ENCODE results near the gene GDF7.
"Not testable (repeated sequence)": the region's sequence is repeated elsewhere in the genome, so short reads cannot be mapped to it uniquely, and the experiment has no call there.

Gene GDF7

DNA sequence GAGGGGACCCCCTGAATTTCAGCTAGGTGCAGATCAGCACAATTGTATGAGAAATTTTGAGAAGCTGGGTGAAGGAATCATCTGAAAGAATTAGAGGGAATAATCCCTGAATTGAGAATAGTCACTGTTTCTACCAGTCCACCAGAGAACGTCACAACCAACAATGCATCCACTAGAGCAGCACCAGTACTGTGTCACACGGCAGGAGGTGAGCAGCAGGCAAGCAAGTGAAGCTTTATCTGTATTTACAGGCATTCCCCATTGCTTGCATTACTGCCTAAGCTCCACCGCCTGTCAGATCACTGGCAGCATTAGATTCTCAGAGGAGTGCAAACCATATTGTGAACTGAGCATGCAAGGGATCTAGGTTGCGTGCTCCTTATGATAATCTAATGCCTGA lies 40.7 kb downstream of the GDF7 start:
- no peak for DNase-seq

DNA sequence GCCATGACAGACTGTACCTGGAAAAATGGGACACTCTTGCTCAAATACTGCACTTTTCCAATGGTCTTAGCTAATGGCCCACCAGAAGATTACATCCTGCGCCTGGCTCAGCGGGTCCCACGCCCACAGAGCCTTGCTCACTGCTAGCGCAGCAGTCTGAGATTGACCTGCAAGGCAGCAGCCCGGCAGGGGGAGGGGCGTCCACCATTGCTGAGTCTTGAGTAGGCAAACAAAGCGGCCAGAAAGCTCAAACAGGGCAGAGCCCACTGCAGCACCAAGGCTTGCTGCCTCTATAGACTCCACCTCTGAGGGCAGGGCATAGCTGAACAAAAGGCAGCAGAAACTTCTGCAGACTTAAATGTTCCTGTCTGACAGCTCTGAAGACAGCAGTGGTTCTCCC lies 44.7 kb downstream of the GDF7 start:
- DNase-seq: not testable (repeated sequence)

DNA sequence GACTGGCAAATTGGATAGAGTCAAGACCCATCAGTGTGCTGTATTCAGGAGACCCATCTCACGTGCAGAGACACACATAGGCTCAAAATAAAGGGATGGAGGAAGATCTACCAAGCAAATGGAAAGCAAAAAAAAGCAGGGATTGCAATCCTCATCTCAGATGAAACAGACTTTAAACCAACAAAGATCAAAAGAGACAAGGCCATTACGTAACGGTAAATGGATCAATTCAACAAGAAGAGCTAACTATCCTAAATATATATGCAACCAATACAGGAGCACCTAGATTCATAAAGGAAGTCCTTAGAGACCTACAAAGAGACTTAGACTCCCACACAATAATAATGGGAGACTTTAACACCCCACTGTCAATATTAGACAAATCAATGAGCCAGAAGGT lies 46.6 kb downstream of the GDF7 start:
- DNase-seq: not testable (repeated sequence)

DNA sequence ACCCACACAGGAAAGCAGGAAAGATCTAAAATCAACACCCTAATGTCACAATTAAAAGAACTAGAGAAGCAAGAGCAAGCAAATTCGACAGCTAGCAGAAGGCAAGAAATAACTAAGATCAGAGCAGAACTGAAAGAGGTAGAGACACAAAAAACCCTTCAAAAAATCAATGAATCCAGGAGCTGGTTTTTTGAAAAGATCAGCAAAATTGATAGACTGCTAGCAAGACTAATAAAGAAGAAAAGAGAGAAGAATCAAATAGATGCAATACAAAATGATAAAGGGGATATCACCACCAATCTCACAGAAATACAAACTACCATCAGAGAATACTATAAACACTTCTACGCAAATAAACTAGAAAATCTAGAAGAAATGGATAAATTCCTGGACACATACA lies 47.5 kb downstream of the GDF7 start:
- not testable (repeated sequence) for DNase-seq

DNA sequence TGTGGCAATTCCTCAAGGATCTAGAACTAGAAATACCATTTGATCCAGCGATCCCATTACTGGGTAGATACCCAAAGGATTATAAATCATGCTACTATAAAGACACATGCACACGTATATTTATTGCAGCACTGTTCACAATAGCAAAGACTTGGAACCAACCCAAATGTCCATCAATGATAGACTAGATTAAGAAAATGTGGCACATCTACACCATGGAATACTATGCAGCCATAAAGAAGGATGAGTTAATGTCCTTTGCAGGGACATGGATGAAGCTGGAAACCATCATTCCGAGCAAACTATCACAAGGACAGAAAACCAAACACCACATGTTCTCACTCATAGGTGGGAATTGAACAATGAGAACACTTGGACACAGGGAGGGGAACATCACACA lies 49.2 kb downstream of the GDF7 start:
- DNase-seq: not testable (repeated sequence)

DNA sequence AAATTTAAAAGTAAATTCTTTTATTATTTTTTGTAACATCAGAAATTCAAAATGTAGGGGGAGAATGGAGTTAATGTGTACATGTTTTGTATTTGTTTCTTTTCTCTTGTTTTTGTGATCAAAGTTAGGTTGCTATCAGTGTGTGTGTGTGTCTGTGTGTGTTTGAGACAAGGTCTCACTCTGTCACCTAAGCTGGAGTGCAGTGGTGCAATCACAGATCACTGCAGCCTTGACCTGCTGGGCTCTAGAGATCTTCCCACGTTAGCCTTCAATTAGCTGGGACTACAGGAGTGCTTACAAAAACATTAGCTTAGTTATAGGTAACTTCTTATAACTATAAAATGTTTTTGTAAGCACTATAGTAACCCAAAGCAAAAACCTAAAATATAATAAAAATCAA lies 50.7 kb downstream of the GDF7 start:
- DNase-seq: no peak

DNA sequence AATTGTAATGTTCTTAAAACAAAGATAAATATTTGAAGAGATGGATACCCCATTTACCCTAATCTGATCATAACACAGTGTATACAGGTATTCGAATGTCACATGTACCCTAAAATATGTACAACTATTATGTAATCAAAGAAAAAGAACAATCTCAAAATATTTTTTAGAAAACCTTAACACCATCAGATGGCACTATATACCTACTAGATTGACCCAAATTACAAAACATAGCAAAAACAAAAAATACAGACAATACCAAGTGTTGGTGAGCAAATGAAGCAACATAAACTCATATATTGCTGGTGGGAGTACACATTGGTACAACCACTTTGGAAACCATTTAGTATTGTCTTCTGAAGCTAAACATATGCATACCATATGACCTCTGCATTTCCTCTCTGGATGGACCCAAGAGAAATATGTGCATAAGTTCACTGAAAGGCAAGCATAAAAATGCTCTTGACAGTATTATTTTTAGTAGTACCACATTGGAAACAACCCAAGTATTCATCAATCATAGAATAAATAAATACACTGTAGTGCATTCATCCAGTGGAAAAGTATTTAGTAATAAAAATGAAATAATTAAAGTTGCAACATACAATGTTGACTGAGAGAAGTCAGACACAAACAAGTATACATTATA lies 55.8 kb downstream of the GDF7 start:
- DNase-seq: no peak

DNA sequence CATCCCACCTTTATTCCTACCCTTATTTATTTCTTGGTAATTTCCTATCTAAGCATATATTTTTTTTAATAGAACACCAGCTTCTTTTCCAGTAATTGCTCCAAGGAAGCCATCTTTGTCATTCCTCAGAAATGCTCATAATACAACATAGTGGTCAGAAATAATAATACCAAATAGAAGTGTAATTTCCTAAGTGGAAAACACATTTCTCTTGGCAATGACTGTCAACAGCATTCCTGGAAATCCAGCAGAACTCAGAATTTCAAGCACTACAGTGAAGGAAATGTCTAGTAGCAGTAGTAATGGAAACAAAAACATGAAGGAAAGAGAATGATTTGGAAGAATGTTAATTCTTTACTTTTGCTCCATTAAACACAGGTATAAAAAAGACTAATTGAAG lies 56.6 kb downstream of the GDF7 start:
- DNase-seq: no peak

DNA sequence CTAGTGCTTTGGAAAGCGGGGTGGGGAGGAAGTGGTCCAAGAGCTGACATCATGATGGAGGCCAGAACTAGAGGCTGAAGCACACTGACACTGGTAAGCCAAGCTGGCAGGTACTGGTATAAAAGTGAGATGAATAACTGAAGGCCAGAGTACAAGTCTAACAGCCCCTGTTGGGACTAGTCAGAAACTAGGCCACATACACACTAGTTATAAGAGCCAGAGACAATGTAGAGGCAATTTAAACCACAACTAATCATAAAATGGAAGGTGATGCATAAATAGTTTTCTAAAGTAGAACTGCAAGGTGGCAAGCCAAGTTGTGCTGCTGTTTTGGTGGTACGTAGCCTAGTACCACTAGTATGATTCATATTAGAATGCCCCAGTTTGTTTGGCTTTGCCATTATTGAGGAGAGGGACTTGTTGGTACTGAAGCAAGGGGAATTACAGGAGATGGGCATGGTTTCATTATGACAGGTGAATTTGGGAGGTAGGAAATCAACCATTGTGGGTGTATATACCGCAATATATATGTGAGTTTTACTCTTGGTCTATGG lies 57.6 kb downstream of the GDF7 start:
- DNase-seq: no peak

DNA sequence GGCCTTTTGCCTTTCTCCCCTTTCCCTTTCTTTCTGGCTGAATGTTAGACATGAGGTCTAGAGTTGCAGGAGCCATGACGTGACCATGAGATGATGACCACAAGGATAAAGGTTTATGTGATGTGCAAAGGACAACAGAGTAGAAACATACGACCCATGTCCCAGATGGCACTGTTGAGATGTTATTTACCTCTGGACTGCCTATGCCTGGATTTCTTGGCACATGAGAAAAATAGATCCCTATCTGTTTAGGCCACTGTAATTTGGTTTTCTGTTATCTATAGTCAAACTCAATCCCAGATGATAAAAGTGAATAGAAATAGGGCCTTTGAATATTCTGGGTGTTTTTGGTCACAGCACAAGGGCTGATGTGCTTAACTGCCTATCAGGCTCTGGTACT lies 58.8 kb downstream of the GDF7 start:
- DNase-seq: no peak

DNA sequence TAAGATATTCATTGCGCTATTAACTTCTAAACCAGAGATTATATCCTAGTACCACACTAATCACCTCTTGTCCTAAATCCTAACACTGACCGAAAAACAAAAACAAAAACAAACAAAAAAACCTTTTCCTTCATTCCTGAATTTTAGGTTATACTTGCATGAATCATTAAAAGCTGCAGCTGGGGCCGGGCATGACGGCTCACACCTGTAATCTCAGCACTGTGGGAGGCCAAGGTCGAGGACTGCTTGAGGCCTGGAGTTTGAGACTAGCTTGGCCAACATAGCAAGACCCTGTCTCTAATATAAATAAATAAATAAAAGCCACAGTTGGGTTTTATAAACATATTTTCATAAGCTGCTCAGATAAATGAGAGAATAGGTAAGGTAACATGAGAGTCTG lies 60.0 kb downstream of the GDF7 start:
- DNase-seq: no peak

DNA sequence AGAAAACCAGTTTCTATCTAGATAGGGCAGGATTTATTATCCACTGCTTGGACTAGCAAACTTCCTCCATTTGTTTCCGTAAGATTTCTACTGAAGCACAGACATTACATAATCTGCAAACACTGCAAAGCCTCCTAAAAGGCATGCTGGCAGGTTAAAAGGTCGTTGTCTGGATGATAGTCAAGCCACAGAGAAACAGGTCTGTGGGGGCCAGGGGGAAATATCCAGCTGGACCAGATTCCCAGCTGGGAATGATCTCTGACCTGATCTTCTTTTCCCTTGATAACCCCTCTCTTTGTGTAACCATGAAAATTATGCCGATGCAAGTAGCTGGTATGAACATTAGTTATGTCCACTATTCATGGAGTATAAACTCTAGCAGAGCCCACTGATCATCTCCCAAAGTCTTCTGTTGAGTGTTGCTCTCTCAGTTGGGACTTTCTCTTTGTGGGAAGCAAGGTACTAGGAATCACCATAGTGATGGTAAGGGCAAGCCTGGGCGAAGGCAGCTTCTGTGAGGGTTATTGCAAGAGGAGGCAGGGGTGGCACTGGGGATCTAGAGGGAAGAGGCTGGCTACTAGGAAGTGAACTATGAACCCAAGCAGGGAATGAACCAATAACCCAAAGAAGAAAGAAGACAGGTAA lies 61.3 kb downstream of the GDF7 start:
- no peak for DNase-seq

All from 8988T (cell line).